ENCODE results near the gene MRPL43.

The MRPL43 gene

GRCh38 chr10:101032637-101033224, 45.4 kb upstream of the MRPL43 start:
- TF ChIP-seq ZFP30 (CRISPR knock-in tag; IDR thresholded peaks at IDR 0.05) (no peak), TSHZ2 (CRISPR knock-in tag; IDR thresholded peaks at IDR 0.05) (peak; percentile 60; the same call in 1 of the 2 replicates), TOX (CRISPR knock-in tag; IDR thresholded peaks at IDR 0.05; ENCODE audit: borderline replicate concordance) (no peak), RARB (CRISPR knock-in tag; IDR thresholded peaks at IDR 0.05) (no peak), TCF4 (CRISPR knock-in tag; IDR thresholded peaks at IDR 0.05; ENCODE audit: borderline replicate concordance) (peak; percentile 62; the same call in 1 of the 2 replicates)
- ATAC-seq, result peak; percentile 82

GRCh38 chr10:101031796-101032636, 44.7 kb upstream of the MRPL43 start:
- ATAC-seq, result peak; percentile 64
- no peak for TF ChIP-seq ZNF70 (CRISPR knock-in tag; IDR thresholded peaks at IDR 0.05)
- no peak for TF ChIP-seq RARB (CRISPR knock-in tag; IDR thresholded peaks at IDR 0.05)
- no peak for TF ChIP-seq ZC3H10 (CRISPR knock-in tag; IDR thresholded peaks at IDR 0.05)
- TF ChIP-seq TCF4 (CRISPR knock-in tag; IDR thresholded peaks at IDR 0.05; ENCODE audit: borderline replicate concordance), result no peak
- TF ChIP-seq SNAI2 (CRISPR knock-in tag; IDR thresholded peaks at IDR 0.05), result no peak
- TF ChIP-seq TOX (CRISPR knock-in tag; IDR thresholded peaks at IDR 0.05; ENCODE audit: borderline replicate concordance), result no peak
- TF ChIP-seq BACH2 (CRISPR knock-in tag; IDR thresholded peaks at IDR 0.05; ENCODE audit: borderline replicate concordance), result no peak
- no peak for TF ChIP-seq ZNF8 (CRISPR knock-in tag; IDR thresholded peaks at IDR 0.05)

- no peak for TF ChIP-seq POU6F1 (CRISPR knock-in tag; IDR thresholded peaks at IDR 0.05; ENCODE audit: borderline replicate concordance, low read depth)
- no peak for TF ChIP-seq SNAI2 (CRISPR knock-in tag; IDR thresholded peaks at IDR 0.05)
- no peak for TF ChIP-seq ZC3H10 (CRISPR knock-in tag; IDR thresholded peaks at IDR 0.05)
- TF ChIP-seq GLIS3 (CRISPR knock-in tag; IDR thresholded peaks at IDR 0.05), result no peak
- no peak for TF ChIP-seq CSRNP3 (CRISPR knock-in tag; IDR thresholded peaks at IDR 0.05)
- no peak for TF ChIP-seq ZFP30 (CRISPR knock-in tag; IDR thresholded peaks at IDR 0.05)
- no peak for TF ChIP-seq CREB5 (CRISPR knock-in tag; IDR thresholded peaks at IDR 0.05; ENCODE audit: low read depth)
- no peak for TF ChIP-seq ZNF565 (CRISPR knock-in tag; conservative IDR thresholded peaks at IDR 0.05; ENCODE audit: low read depth)
- no peak for TF ChIP-seq ZFP3 (CRISPR knock-in tag; IDR thresholded peaks at IDR 0.05)
- no peak for TF ChIP-seq ZNF8 (CRISPR knock-in tag; IDR thresholded peaks at IDR 0.05)
- TF ChIP-seq TOX (CRISPR knock-in tag; IDR thresholded peaks at IDR 0.05; ENCODE audit: borderline replicate concordance), result no peak
- TF ChIP-seq PPARA (CRISPR knock-in tag; IDR thresholded peaks at IDR 0.05; ENCODE audit: borderline replicate concordance), result no peak
- TF ChIP-seq BACH2 (CRISPR knock-in tag; IDR thresholded peaks at IDR 0.05; ENCODE audit: borderline replicate concordance), result no peak
- no peak for TF ChIP-seq ESRRG (CRISPR knock-in tag; IDR thresholded peaks at IDR 0.05)
- TF ChIP-seq ISL1 (CRISPR knock-in tag; IDR thresholded peaks at IDR 0.05), result no peak
- ATAC-seq, result peak; percentile 85
Observed at GRCh38 chr10:101031128-101031795, 44.0 kb upstream of the MRPL43 start, which contains the start of the genes PDZD7 and SFXN3. TSS of gene PDZD7 (minus strand) at chr10:101031129. CDS start at chr10:101030219, 910 bp downstream. TSS of gene SFXN3 (plus strand) at chr10:101031234. CDS start at chr10:101034695, 3,461 bp downstream.
